ENCODE results near the gene KCNA2.

GRCh38 chr1:110570307-110570706, 35.9 kb downstream of the KCNA2 start:
- no peak for TF ChIP-seq POLR2AphosphoS5 (IDR thresholded peaks at IDR 0.05)
- no peak for TF ChIP-seq POLR2A (IDR thresholded peaks at IDR 0.05)
